MCF 10A (cell line): ENCODE data around the gene DNAJC11. TPM values are rescaled to one million over a fixed set of nuclear protein-coding genes. Genes with fewer than 3 reads are reported as not detected.
A peak's percentile ranks its signal among the peaks of the same experiment; 100 is the strongest.

Experiments used
- BruUV-seq: library from RNA; stranded (reverse); fragments of 400-500 nt; replicated peaks from 2 replicates; lab custom pipeline; 2021; lab: Mats Ljungman, UMichigan
- CTCF ChIA-PET: fragments of 300-600 bp; sonication (Branson Sonifier 250); formaldehyde crosslinking; extraction: SDS; loops from one replicate; lab custom pipeline; 2021; ENCODE audit warnings: antibody characterized with exemption, inconsistent platforms; lab: Yijun Ruan, JAX
- POLR2A ChIA-PET: fragments of 300-600, 350-650 bp; sonication (Branson Sonifier 250); formaldehyde crosslinking; extraction: SDS; loops from one replicate; lab custom pipeline; 2020; ENCODE audit warnings: antibody characterized with exemption, inconsistent platforms; lab: Yijun Ruan, JAX
- DNase-seq: peaks from one replicate; pipeline ENCODE4 v3.0.0-alpha.2; 2018; ENCODE audit not compliant: unreplicated experiment
- H3K27ac Mint-ChIP-seq: one replicate; pipeline ENCODE4 v1.8.0; 2022; ENCODE audit warnings: mild to moderate bottlenecking, low read depth, mixed read lengths; ENCODE audit not compliant: unreplicated experiment
- H3K27me3 Mint-ChIP-seq: one replicate; pipeline ENCODE4 v1.8.0; 2022; ENCODE audit warnings: mixed read lengths; ENCODE audit not compliant: insufficient read depth, unreplicated experiment
- H3K36me3 Mint-ChIP-seq: one replicate; pipeline ENCODE4 v1.8.0; 2022; ENCODE audit warnings: mild to moderate bottlenecking, moderate library complexity, mixed read lengths; ENCODE audit not compliant: insufficient read depth, unreplicated experiment
- H3K4me1 Mint-ChIP-seq: one replicate; pipeline ENCODE4 v1.8.0; 2022; ENCODE audit warnings: mixed read lengths; ENCODE audit not compliant: insufficient read depth, unreplicated experiment
- H3K4me3 Mint-ChIP-seq: one replicate; pipeline ENCODE4 v1.8.0; 2022; ENCODE audit warnings: mild to moderate bottlenecking, moderate library complexity, mixed read lengths; ENCODE audit not compliant: unreplicated experiment
- H3K9me3 Mint-ChIP-seq: one replicate; pipeline ENCODE4 v1.8.0; 2022; ENCODE audit warnings: mixed read lengths; ENCODE audit not compliant: unreplicated experiment
- intact Hi-C: fragments of 100-400 bp; cut with micrococcal nuclease; formaldehyde crosslinking; loops from 2 replicates; pipeline ENCODE4 v1.14.1; 2022
- total RNA-seq: library from RNA; stranded (reverse); gene quantifications from 2 replicates; pipeline ENCODE4 v1.2.3, GENCODE V29; 2022
- TF ChIP-seq, protein P1 (sequence below): fragments of 200-600 bp; IDR thresholded peaks from one replicate; pipeline ENCODE4 v1.8.0; 2022; ENCODE audit warnings: antibody characterized with exemption, mild to moderate bottlenecking; ENCODE audit not compliant: unreplicated experiment

Gene DNAJC11
- total RNA-seq, 1 experiment from 2014 or later, result 76.1 TPM

DNA sequence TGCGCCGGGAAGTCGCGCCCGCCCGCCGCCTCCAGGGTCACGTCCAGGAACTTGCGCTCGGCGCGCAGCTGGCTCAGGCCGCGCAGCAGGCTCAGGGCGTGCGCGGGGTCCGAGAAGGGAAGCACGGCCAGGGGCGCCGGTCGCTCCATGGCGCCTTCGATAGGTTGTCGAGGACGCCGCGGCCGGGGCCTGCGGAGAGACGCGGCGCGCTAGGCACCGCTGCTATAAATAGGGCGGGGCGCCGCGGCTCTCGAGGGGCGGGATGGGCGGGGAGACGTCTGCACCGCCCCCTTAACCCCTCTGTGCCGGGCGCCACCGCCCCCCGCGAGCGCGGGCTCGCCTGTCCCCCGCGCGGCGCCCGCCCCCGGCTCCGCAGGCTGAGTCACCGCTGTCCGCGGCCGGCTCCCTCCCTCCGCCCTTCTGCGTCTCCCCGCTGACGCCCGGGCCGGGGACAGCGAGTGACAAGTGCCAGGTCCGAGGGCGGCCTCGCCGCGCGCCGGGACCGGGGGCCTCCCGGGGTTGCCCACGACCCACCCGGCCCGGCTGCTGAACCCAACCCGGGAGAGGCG is 98.9 kb downstream of the DNAJC11 start, which contains the start of gene KLHL21:
Gene KLHL21, minus strand, starts transcription at position 201 of the 569 bp plus-strand sequence. Its CDS starts 52 bp downstream, at position 149.
- Mint-ChIP-seq H3K4me3 (peak within 1 kb of the TSS; percentile 99), H3K27ac (peak within 1 kb of the TSS; percentile 99), H3K4me1 (peaks cover 17% of the 10 kb centered on the region), H3K9me3 (no peaks in the 10 kb centered on the region), H3K27me3 (no peaks in the 10 kb centered on the region), H3K36me3 (peaks cover 32% of the 10 kb centered on the region)
- TF ChIP-seq, protein P1, sequence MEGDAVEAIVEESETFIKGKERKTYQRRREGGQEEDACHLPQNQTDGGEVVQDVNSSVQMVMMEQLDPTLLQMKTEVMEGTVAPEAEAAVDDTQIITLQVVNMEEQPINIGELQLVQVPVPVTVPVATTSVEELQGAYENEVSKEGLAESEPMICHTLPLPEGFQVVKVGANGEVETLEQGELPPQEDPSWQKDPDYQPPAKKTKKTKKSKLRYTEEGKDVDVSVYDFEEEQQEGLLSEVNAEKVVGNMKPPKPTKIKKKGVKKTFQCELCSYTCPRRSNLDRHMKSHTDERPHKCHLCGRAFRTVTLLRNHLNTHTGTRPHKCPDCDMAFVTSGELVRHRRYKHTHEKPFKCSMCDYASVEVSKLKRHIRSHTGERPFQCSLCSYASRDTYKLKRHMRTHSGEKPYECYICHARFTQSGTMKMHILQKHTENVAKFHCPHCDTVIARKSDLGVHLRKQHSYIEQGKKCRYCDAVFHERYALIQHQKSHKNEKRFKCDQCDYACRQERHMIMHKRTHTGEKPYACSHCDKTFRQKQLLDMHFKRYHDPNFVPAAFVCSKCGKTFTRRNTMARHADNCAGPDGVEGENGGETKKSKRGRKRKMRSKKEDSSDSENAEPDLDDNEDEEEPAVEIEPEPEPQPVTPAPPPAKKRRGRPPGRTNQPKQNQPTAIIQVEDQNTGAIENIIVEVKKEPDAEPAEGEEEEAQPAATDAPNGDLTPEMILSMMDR, result no peak
- peak; percentile 82 for DNase-seq
- CTCF ChIA-PET, result interaction anchor here (0.7 to 1.8 kb wide), 2 partner anchors 13 to 208 kb away, joined by 3 to 5 read pairs; no protein-coding TSS in a partner anchor
- intact Hi-C loops, result loop anchor here (1.0 kb wide), 1 partner anchor 10 kb away; no protein-coding TSS in a partner anchor
- BruUV-seq, result no TSS peak
- POLR2A ChIA-PET, result interaction anchor here (0.9 to 7.4 kb wide), 16 partner anchors 8 to 396 kb away, joined by 3 to 103 read pairs (median 12); partner anchors contain the start of genes CAMTA1, NOL9, PHF13 and PLEKHG5

DNA sequence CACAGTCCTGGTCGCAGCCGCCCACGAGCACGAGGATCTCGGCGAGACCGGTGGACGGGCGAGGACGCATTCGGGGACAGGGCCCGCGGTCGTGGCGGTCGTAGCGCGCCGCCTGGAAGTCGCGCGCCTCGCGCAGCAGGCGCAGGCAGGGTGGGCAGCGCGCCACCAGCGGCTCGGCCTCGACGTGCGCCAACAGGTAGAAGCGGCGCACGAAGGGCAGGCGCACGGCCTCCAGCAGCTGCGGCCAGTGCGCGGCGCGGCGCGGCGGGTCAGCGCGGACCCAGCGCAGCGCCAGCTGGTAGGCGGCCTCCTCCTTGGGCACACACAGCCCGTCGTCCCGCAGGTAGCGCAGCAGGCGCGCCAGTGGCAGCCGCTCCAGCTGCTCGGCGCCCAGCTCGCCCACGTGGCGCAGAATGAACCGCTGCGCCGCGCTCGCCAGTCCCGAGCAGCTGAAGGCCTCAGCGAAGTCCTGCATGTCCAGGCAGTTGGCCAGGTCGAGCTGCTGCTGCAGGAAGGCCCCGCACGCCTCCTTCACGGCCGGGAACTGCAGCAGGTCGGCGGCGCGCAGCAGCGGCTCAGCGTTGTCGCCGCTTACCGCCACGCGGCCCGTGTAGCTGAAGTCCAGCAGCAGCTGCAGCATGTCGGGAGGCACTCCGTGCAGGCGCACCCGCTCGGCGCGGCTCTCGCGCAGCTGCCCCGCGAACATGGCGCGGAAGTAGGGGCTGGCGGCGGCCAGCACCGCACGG is 99.5 kb downstream of the DNAJC11 start:
- Mint-ChIP-seq H3K9me3 (no peaks in the 10 kb centered on the region), H3K4me3 (peak overlapping the region; percentile 99), H3K27ac (peak overlapping the region; percentile 99), H3K36me3 (peaks cover 38% of the 10 kb centered on the region), H3K27me3 (no peaks in the 10 kb centered on the region), H3K4me1 (peaks cover 17% of the 10 kb centered on the region)
- DNase-seq, result no peak
- TF ChIP-seq, protein P1, result no peak
- POLR2A ChIA-PET, result interaction anchor here (0.5 to 7.4 kb wide), 17 partner anchors 9 to 592 kb away, joined by 3 to 103 read pairs (median 8); partner anchors contain the start of genes CAMTA1, NOL9, PHF13 and PLEKHG5
- intact Hi-C loops, result loop anchor here (1.0 kb wide), 1 partner anchor 22 kb away; no protein-coding TSS in a partner anchor
- CTCF ChIA-PET, result interaction anchor here (0.9 to 3.0 kb wide), 4 partner anchors 8 to 211 kb away, joined by 3 to 10 read pairs (median 4); no protein-coding TSS in a partner anchor
- no TSS peak for BruUV-seq

- intact Hi-C loops, result loop anchor here (1.0 kb wide), 1 partner anchor 21 kb away; no protein-coding TSS in a partner anchor
- CTCF ChIA-PET, result interaction anchor here (0.6 to 3.0 kb wide), 6 partner anchors 9 to 211 kb away, joined by 3 to 10 read pairs (median 3); no protein-coding TSS in a partner anchor
- BruUV-seq, result TSS peak; percentile 74
Measured at GRCh38 chr1:6601049-6601922, 100.3 kb downstream of the DNAJC11 start.

More at GRCh38 chr1:6601049-6601922, 100.3 kb downstream of the DNAJC11 start:
- POLR2A ChIA-PET, result interaction anchor here (0.5 to 7.4 kb wide), 24 partner anchors 9 to 591 kb away, joined by 3 to 103 read pairs (median 6); partner anchors contain the start of genes CAMTA1, NOL9, PHF13 and PLEKHG5
- peaks cover 17% of the 10 kb centered on the region for H3K4me1 Mint-ChIP-seq
- H3K36me3 Mint-ChIP-seq, result peaks cover 47% of the 10 kb centered on the region
- peak overlapping the region; percentile 99 for H3K4me3 Mint-ChIP-seq
- H3K9me3 Mint-ChIP-seq, result no peaks in the 10 kb centered on the region
- TF ChIP-seq, protein P1, result no peak
- no peaks in the 10 kb centered on the region for H3K27me3 Mint-ChIP-seq
- H3K27ac Mint-ChIP-seq, result peak overlapping the region; percentile 99
- peak; percentile 97 for DNase-seq
